LNCaP clone FGC (cell line): Measurements from ENCODE around the gene CTSD.

ENCODE experiments used
- DNase-seq: peaks from one replicate; pipeline ENCODE4 v3.0.0-alpha.2; 2011; ENCODE audit warnings: low read depth
- H3K4me3 ChIP-seq: 2 replicates; pipeline ENCODE4 v1.5.1; 2011; ENCODE audit warnings: mild to moderate bottlenecking, low read depth, low read length, control low read depth
- CTCF ChIP-seq: IDR thresholded peaks from 2 replicates; pipeline ENCODE4 v1.5.1; 2012; ENCODE audit warnings: mild to moderate bottlenecking; ENCODE audit not compliant: control insufficient read depth, insufficient read depth; ENCODE audit errors: extremely low read depth

Gene CTSD

GRCh38 chr11:1751999-1752906 lies 11.5 kb downstream of the CTSD start:
- no peak for DNase-seq
- no peak for TF ChIP-seq CTCF
- H3K4me3 ChIP-seq, result no peak overlapping the region

GRCh38 chr11:1751531-1751921 lies 12.2 kb downstream of the CTSD start:
- DNase-seq, result no peak
- H3K4me3 ChIP-seq, result no peak overlapping the region
- no peak for TF ChIP-seq CTCF

- no peak for TF ChIP-seq CTCF
- DNase-seq, result no peak
Measured at GRCh38 chr11:1750840-1751530, 12.7 kb downstream of the CTSD start.

GRCh38 chr11:1750481-1750839 lies 13.3 kb downstream of the CTSD start, which contains the start of gene IFITM10:
IFITM10 (minus strand) TSS chr11:1750595; CDS start chr11:1750442, 153 bp downstream.
- TF ChIP-seq CTCF, result no peak
- no peak within 1 kb of the TSS for H3K4me3 ChIP-seq
- no peak for DNase-seq

More at GRCh38 chr11:1750840-1751530, 12.7 kb downstream of the CTSD start:
- no peak overlapping the region for H3K4me3 ChIP-seq

GRCh38 chr11:1749395-1750351 lies 14.1 kb downstream of the CTSD start:
- no peak for DNase-seq
- no peak overlapping the region for H3K4me3 ChIP-seq

More at GRCh38 chr11:1749395-1750351, 14.1 kb downstream of the CTSD start:
- no peak for TF ChIP-seq CTCF
